Heart left ventricle (tissue), 16 donors: ENCODE results near the gene RNF20. TPM values are rescaled to one million over a fixed set of nuclear protein-coding genes. Genes with fewer than 3 reads are reported as not detected.
A peak's percentile ranks its signal among the peaks of the same experiment; 100 is the strongest.

Source experiments
- ATAC-seq, 4 donors: fragments of 200-7000 bp; cut with Tn5 transposase; one replicate each; pipeline ENCODE4 v1.9.1; 2020 to 2022; ENCODE audit warnings: moderate library complexity in 4 of 4, mild to moderate bottlenecking in 3 of 4, moderate number of reproducible peaks in 1 of 4
- DNase-seq, 5 donors: peaks; one replicate each; pipeline ENCODE4 v3.0.0-alpha.2; 2020
- H3K27ac ChIP-seq, 12 donors: fragments of 200-600 bp; sonication (generic) in 4 of 12; one replicate each; pipeline versions ENCODE4 v1.5.0 to v1.8.0; 2016 to 2022; ENCODE audit warnings: mild to moderate bottlenecking in 2 of 12
- H3K27me3 ChIP-seq, 9 donors: fragments of 200-600 bp; sonication (generic) in 2 of 9; one replicate each; pipeline versions ENCODE4 v1.5.1 to v1.8.0; 2016 to 2022; ENCODE audit warnings: mild to moderate bottlenecking in 3 of 9
- H3K36me3 ChIP-seq, 9 donors: fragments of 200-600 bp; sonication (generic) in 2 of 9; one replicate each; pipeline versions ENCODE4 v1.5.0 to v1.8.0; 2018 to 2022; ENCODE audit warnings: mild to moderate bottlenecking in 2 of 9
- H3K4me1 ChIP-seq, 12 donors: fragments of 200-600 bp; sonication (generic) in 4 of 12; one replicate each; pipeline versions ENCODE4 v1.5.0 to v1.8.0; 2016 to 2022; ENCODE audit warnings: mild to moderate bottlenecking in 3 of 12
- H3K4me3 ChIP-seq, 12 donors: fragments of 200-600 bp; sonication (generic) in 4 of 12; one replicate each; pipeline versions ENCODE4 v1.5.0 to v1.8.0; 2017 to 2022; ENCODE audit warnings: mild to moderate bottlenecking in 9 of 12, moderate library complexity in 4 of 12
- H3K9me3 ChIP-seq, 12 donors: fragments of 200-600 bp; sonication (generic) in 4 of 12; one replicate each; pipeline versions ENCODE4 v1.5.0 to v1.8.0; 2016 to 2022; ENCODE audit warnings: mild to moderate bottlenecking in 1 of 12
- POLR2A ChIP-seq, 2 donors: fragments of 450-650 bp; IDR thresholded peaks; one replicate each; pipeline ENCODE4 v1.6.1; 2017; ENCODE audit warnings: antibody characterized with exemption in 2 of 2, mild to moderate bottlenecking in 2 of 2, moderate library complexity in 2 of 2
- WGBS, 4 donors: extraction: QIAGEN DNeasy Blood & Tissue Kit in 2 of 4; methylation state at CpG; one replicate each; pipeline versions ENCODE4 v1.1.5 to v1.1.7; 2013 to 2018; 5-methylcytosine and 5-hydroxymethylcytosine counted together
- intact Hi-C, 10 donors: fragments of 100-400 bp; cut with DNase I; formaldehyde crosslinking; loops; one replicate each; pipeline versions ENCODE4 v1.11.1 to v1.14.2; 2022
- polyA plus RNA-seq, 2 donors: library from polyadenylated mRNA; stranded (reverse); fragments of 200-250 nt; gene quantifications; one replicate each; pipeline ENCODE4 v1.2.3, GENCODE V29; 2013
- total RNA-seq, 9 donors: library from RNA; depleted of rRNA in 2 of 9; stranded (reverse); fragments of >200 nt in 2 of 9; fragmentation: NEBNext Ultra II Directional in 3 of 9; extraction: Animal tissue kit (Norgen Biotek cat#: 25700) in 3 of 9; gene quantifications; one replicate each; pipeline versions ENCODE4 v1.1.0 to v1.2.4, GENCODE V29; 2016 to 2023
- TF ChIP-seq, protein P1 (sequence below), 12 donors: fragments of 200-600 bp; sonication (generic) in 4 of 12; IDR thresholded peaks; one replicate each; pipeline versions ENCODE4 v1.5.0 to v1.8.0; 2018 to 2022; ENCODE audit warnings: antibody characterized with exemption in 12 of 12, mild to moderate bottlenecking in 5 of 12
- donor health status: ischemic (EF 13 %, LVEDD 7.1; RV severe dilation, severe dysfunction).
- donor health status: healthy with polysubstance abuse.
- donor health status: DM: no; HTN: yes; CAD: no.
- donor health status: DM: no; HTN: no; CAD: no.
- donor health status: ischemic (EF 25% LVEDD 6.9; RV normal size, moderate dysfunction).
- donor health status: ischemic (EF 25% LVEDD 5.7; RV mildly dilated, moderate dysfunction).
- donor health status: healthy.
- donor health status: DM: yes; HTN: yes; CAD: no.
- donor health status: ischemic (EF 35%, LVEDD 5.7; RV mildly dilated, moderate dysfunction).
- donor health status: nonischemic (EF 11% LVEDD 7.7; RV severe dilation, severe dysfunction).
- donor health status: DM: yes; HTN: yes; CAD: no.
- donor health status: PGD.
- donor health status: ischemic (EF 29% LVEDD 5.4; RV normal size, mild dysfunction).
- donor health status: nonischemic (EF 23%, LVEDD 6.1; RV moderate dilation, normal function).

The RNF20 gene
- total and polyA plus RNA-seq, 11 donors = 14.1 to 63.7 (median 45.4) TPM

- no peak for ATAC-seq
- Histone ChIP-seq H3K36me3 (no peaks in the 10 kb centered on the region), H3K27ac (no peak overlapping the region), H3K27me3 (no peaks in the 10 kb centered on the region), H3K4me1 (peaks cover 0 to 6% (median 0%) of the 10 kb centered on the region in 12 donors), H3K4me3 (no peak overlapping the region), H3K9me3 (no peaks in the 10 kb centered on the region)
- intact Hi-C loops = no loop called here
- no peak for DNase-seq
- no peak for TF ChIP-seq POLR2A (IDR thresholded peaks at IDR 0.05)
Observed at GRCh38 chr9:101504188-101504587, 29.5 kb upstream of the RNF20 start.

DNA sequence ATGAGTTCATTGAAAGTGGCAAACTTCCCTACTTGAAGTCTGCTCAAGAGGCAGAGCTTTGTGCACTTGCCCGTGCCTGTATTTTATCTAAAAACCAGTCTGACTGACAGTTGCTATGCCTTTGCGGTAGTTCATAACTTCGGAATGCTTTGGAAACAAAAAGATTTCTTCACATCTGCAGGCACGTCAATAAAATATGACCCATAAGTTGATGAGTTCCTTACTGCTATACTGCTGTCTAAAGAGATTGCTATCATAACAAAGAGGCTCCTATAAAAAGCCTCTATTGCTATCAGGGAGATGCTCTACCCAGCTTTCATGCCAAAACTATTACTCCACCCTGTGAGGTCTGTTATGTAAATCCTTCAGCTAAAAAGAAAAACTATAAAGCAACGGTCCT, 25.4 kb upstream of the RNF20 start:
- DNase-seq (no peak), ATAC-seq (no peak)
- 28 to 33% (median 30%) methylated on average over 5 of the region's 5 CpGs for WGBS, 4 donors
- Histone ChIP-seq H3K27ac (no peak overlapping the region), H3K27me3 (no peaks in the 10 kb centered on the region), H3K9me3 (no peaks in the 10 kb centered on the region), H3K4me1 (peaks cover 0 to 11% (median 2%) of the 10 kb centered on the region in 12 donors), H3K4me3 (peak overlapping the region in 1 of 12 donors; percentile 4), H3K36me3 (no peaks in the 10 kb centered on the region)
- TF ChIP-seq POLR2A (IDR thresholded peaks at IDR 0.05) = no peak
- TF ChIP-seq, protein P1, sequence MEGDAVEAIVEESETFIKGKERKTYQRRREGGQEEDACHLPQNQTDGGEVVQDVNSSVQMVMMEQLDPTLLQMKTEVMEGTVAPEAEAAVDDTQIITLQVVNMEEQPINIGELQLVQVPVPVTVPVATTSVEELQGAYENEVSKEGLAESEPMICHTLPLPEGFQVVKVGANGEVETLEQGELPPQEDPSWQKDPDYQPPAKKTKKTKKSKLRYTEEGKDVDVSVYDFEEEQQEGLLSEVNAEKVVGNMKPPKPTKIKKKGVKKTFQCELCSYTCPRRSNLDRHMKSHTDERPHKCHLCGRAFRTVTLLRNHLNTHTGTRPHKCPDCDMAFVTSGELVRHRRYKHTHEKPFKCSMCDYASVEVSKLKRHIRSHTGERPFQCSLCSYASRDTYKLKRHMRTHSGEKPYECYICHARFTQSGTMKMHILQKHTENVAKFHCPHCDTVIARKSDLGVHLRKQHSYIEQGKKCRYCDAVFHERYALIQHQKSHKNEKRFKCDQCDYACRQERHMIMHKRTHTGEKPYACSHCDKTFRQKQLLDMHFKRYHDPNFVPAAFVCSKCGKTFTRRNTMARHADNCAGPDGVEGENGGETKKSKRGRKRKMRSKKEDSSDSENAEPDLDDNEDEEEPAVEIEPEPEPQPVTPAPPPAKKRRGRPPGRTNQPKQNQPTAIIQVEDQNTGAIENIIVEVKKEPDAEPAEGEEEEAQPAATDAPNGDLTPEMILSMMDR (IDR thresholded peaks at IDR 0.05) = no peak
- intact Hi-C loops = no loop called here

GRCh38 chr9:101509572-101509971, 24.1 kb upstream of the RNF20 start:
- TF ChIP-seq, protein P1 (IDR thresholded peaks at IDR 0.05) = no peak
- no peak for TF ChIP-seq POLR2A (IDR thresholded peaks at IDR 0.05)
- DNase-seq (no peak), ATAC-seq (no peak)
- H3K27me3 ChIP-seq = peaks cover 0 to 1% (median 0%) of the 10 kb centered on the region in 9 donors
- no peaks in the 10 kb centered on the region for H3K9me3 ChIP-seq
- intact Hi-C loops = no loop called here
- WGBS, 4 donors = 75 to 90% (median 89%) methylated on average over 4 of the region's 4 CpGs
- H3K4me1 ChIP-seq = peaks cover 0 to 22% (median 7%) of the 10 kb centered on the region in 12 donors
- H3K36me3 ChIP-seq = no peaks in the 10 kb centered on the region
- no peak overlapping the region for H3K27ac ChIP-seq
- H3K4me3 ChIP-seq = no peak overlapping the region

DNA sequence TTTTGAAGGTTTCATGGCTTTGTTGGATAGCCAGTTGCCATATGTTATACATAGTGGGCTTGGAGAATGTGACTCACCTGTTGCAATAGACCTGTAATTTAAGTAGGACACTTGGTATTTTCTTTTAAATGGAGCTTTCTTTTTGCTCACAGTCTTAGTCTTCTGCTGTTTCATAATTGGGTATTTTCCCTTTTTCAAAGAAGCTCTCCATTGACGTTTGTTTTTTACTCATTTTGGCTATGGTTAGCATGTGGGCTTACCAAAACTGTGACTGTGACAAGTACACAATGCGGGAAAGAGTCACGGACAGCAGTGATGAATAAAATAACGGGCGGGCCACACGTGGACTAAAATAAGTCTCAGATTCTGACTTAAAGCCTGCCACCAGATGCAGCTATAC, 23.2 kb upstream of the RNF20 start:
- peaks cover 0 to 23% (median 7%) of the 10 kb centered on the region in 12 donors for H3K4me1 ChIP-seq
- H3K36me3 ChIP-seq = no peaks in the 10 kb centered on the region
- no peak for ATAC-seq
- TF ChIP-seq, protein P1 (IDR thresholded peaks at IDR 0.05) = no peak
- TF ChIP-seq POLR2A (IDR thresholded peaks at IDR 0.05) = no peak
- intact Hi-C loops = no loop called here
- H3K4me3 ChIP-seq = no peak overlapping the region
- DNase-seq = no peak
- H3K27ac ChIP-seq = no peak overlapping the region
- no peaks in the 10 kb centered on the region for H3K9me3 ChIP-seq
- 73 to 94% (median 87%) methylated on average over 6 of the region's 6 CpGs for WGBS, 4 donors
- peaks cover 0 to 5% (median 0%) of the 10 kb centered on the region in 9 donors for H3K27me3 ChIP-seq

DNA sequence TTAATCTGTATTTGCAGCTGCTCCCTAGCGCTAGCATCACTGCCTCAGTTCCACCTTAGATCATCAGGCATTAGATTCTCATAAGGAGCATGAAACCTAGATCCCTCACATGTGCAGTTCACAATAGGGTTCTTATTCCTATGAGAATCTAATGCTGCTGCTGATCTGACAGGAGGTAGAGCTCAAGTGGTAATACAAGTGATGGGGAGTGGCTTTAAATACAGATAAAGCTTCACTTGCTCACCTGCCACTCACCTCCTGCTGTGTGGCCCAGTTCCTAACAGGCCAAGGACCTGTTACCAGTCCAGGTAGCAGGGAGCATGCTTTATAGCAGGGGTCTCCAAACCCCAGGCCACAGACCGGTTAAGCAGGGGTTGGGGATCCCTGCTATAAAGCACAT, 22.6 kb upstream of the RNF20 start:
- no peak overlapping the region for H3K4me3 ChIP-seq
- DNase-seq (no peak), ATAC-seq (no peak)
- no peaks in the 10 kb centered on the region for H3K9me3 ChIP-seq
- no peaks in the 10 kb centered on the region for H3K36me3 ChIP-seq
- 89 to 100% (median 96%) methylated on average over 2 of the region's 2 CpGs for WGBS, 4 donors
- no peak for TF ChIP-seq POLR2A (IDR thresholded peaks at IDR 0.05)
- TF ChIP-seq, protein P1 (IDR thresholded peaks at IDR 0.05) = no peak
- H3K27me3 ChIP-seq = peaks cover 0 to 5% (median 0%) of the 10 kb centered on the region in 9 donors
- H3K4me1 ChIP-seq = peaks cover 0 to 23% (median 7%) of the 10 kb centered on the region in 12 donors
- intact Hi-C loops = no loop called here
- no peak overlapping the region for H3K27ac ChIP-seq
